NCI-H510A (cell line): ENCODE results near the gene CCDC183.

ENCODE experiments used
- DNase-seq: peaks from one replicate; lab custom pipeline; 2025; lab: John Stamatoyannopoulos, UW

The CCDC183 gene

DNA sequence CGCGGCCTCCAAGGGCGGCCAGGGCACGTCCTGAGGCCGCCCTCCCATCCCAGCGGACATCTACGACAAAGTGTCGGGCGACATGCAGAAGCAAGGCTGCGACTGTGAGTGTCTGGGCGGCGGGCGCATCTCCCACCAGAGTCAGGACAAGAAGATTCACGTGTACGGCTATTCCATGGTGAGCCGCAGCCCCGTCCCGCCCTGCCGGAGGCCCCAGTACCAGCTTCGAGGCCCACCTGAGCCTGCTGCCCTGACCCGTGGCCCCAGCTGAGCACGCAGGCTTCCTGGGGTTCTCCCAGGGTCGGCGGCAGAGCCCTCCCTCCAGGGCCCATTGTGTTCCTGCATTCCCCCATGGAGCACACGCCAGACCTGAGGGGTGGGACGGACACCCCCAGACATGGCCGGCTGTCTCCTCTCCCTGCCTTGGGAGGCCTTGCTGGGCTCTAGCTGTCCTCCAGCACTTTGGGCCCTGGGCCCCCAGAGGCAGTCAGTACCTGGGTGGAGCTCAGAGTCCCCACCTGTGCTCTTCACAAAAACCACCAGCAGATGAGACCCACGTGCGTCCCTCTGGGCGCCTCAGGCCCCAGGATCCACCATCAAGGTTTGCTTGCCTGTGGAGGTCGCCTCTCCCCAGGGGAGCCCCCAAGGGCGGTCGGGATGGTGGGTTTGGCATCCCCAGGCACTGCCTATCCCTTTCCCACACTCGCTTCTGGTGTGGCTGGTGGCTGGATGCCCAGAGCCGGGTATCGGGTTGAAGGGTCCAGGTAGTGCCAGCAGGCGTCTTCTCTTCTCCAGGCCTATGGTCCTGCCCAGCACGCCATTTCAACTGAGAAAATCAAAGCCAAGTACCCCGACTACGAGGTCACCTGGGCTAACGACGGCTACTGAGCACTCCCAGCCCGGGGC, 54.1 kb downstream of the CCDC183 start:
- DNase-seq: no peak

DNA sequence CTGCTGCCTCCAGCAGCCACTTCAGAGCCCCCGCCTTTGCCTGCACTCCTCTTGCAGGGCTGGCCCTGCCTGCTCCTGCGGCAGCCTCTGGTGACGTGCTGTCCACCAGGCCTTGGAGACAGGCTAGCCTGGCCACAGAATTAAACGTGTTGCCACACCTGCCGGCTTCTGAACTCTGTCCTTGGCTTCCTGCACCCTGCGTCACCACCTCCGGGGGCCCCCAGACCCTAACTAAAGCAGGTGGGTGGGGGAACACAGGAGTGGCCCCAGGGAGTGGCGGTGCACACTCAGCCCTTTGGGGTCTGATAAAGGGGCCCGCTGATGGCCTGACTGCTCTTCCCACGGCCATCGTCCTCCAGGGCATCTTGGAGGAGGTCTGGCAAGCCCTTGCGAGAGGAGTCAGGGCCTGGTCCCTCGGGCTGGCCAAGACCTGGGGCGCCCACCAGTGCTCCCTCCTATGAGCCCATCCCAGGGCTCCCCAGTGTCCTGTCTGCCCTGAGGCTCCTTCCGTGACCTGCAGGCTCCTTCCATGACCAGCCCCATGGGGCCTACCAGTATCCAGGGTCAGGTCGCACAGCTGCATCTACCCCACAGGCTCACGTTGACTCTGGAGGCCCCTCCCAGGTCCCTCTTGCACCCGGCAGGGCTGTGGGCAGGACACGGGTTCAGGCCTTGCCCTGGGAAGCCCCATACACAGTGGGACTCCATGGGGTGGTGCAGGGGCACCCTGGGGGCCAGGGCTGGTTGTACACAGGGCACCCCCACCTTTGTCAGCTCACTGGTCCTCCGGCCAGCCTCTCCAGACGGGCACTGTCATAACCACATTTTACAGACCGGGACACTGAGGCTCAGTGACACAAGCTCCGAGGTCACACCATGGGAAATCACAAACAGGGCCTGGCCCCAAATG, 55.0 kb downstream of the CCDC183 start:
- DNase-seq: no peak

DNA sequence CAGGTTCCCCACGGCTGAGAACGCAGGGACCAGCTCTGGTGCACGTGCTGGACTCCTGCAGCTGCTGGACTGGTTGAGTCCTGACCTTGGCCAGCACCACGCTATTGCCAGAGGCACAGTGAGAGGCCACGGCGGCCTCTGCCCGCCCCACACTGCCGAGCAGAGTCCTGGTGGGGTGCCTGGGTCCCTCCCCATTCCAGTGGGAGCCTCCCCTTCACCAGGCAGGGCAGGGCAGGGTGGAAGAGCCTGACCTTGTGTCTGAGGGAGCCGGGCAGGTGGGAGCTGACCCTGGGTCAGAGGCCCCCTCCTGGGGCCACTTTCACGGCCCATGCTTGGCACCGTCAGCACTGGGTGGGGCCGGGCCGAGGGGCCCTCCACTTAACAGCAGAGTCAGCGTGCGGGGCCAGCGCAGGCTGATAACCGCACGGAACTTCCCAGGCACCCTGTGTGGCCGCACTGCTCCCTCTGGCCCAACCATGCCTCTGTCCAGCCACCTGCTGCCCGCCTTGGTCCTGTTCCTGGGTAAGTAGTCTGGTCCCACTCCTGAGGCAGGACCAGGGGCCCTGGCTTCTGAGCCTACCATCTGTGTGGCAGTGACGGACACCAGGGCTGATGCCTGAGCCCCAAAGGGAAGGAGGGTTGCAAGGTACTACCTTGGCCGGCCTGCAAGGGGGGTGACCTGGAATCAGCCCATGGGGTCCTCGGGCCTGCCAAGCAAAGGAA, 56.0 kb downstream of the CCDC183 start, which contains the start of gene MAMDC4:
Gene MAMDC4 (plus strand): TSS at position 406 of the 723 bp plus-strand sequence. CDS start 71 bp downstream, at position 477.
- no peak for DNase-seq

DNA sequence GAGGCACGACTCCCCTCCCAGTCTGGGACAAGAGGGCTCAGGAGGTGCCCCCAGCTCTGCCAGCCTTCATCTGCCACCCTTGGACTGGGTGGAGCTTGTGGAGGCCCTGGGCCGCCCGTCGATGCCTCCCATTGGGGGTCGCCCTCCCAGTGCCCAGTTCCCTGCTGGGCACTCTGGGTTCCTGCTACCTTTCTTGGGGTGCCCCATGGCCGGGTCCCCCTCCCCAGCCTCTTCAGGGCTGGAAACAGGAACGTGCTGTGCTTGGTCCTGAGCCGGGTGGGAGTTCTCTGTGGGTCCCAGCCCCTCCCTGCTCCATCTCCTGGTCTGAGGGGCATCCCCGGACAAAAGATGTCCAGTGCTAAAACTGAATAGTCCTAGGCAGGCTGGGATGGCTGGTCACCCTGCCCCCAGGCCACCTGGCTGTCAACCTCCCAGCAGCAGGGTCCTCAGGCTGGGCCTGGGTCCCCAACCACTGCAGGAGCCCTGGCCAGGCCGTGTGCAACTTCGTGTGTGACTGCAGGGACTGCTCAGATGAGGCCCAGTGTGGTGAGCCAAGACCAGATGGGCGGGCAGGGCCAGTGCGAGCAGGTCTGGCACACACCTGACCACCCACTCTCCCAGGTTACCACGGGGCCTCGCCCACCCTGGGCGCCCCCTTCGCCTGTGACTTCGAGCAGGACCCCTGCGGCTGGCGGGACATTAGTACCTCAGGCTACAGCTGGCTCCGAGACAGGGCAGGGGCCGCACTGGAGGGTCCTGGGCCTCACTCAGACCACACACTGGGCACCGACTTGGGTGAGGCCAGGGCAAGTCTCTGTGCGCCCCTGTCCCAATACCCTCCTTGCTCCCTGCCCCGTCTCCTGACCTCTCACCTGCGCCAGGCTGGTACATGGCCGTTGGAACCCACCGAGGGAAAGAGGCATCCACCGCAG, 56.8 kb downstream of the CCDC183 start:
- no peak for DNase-seq

DNA sequence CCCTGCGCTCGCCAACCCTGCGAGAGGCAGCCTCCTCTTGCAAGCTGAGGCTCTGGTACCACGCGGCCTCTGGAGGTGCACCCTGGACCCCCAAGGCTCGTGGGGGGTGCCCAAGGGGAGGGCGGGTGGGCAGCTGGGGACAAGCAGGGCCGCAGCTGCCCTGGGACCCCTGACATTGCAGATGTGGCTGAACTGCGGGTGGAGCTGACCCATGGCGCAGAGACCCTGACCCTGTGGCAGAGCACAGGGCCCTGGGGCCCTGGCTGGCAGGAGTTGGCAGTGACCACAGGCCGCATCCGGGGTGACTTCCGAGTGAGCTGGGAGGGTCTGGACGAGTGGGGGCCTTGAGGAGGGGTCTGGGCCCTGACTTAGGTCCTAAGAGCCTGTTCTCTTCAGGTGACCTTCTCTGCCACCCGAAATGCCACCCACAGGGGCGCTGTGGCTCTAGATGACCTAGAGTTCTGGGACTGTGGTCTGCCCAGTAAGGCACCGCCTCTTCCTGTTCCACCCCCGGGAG, 57.5 kb downstream of the CCDC183 start:
- no peak for DNase-seq

DNA sequence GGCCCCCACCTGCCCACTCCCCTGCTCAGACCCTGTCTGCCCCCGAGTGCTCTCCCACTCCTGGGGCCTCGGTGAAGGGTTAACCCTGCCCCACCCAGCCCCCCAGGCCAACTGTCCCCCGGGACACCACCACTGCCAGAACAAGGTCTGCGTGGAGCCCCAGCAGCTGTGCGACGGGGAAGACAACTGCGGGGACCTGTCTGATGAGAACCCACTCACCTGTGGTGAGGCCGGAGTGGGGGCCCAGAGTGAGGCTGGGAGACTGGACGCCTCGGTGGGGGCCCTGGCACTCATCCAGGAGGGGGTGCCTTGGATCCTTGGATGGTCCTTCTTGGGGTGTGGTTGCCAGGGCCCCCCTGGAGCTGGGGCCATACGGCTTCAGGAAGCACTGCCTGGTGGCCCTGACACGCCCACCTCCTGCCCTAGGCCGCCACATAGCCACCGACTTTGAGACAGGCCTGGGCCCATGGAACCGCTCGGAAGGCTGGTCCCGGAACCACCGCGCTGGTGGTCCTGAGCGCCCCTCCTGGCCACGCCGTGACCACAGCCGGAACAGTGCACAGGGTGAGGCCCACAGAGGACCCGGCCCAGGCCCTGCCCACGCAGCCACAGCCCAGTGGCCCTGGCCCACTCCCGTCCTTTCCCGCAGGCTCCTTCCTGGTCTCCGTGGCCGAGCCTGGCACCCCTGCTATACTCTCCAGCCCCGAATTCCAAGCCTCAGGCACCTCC, 58.1 kb downstream of the CCDC183 start:
- no peak for DNase-seq

DNA sequence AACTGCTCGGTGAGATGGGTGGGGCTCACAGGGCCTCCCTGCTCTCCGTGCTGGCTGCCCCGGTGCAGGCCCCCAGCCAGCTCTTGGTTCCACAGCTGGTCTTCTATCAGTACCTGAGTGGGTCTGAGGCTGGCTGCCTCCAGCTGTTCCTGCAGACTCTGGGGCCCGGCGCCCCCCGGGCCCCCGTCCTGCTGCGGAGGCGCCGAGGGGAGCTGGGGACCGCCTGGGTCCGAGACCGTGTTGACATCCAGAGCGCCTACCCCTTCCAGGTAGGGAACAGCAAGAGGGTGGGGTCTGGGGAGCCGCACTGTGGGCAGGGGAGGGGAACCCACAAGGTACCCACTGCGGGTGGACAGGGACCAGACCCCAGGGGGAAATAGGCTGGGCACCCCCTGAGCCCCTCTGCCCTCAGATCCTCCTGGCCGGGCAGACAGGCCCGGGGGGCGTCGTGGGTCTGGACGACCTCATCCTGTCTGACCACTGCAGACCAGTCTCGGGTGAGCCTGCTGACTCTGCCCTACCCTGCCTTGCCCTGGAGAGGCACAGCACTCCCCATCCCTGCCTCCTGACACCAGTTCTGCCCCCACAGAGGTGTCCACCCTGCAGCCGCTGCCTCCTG, 58.8 kb downstream of the CCDC183 start:
- DNase-seq: no peak

DNA sequence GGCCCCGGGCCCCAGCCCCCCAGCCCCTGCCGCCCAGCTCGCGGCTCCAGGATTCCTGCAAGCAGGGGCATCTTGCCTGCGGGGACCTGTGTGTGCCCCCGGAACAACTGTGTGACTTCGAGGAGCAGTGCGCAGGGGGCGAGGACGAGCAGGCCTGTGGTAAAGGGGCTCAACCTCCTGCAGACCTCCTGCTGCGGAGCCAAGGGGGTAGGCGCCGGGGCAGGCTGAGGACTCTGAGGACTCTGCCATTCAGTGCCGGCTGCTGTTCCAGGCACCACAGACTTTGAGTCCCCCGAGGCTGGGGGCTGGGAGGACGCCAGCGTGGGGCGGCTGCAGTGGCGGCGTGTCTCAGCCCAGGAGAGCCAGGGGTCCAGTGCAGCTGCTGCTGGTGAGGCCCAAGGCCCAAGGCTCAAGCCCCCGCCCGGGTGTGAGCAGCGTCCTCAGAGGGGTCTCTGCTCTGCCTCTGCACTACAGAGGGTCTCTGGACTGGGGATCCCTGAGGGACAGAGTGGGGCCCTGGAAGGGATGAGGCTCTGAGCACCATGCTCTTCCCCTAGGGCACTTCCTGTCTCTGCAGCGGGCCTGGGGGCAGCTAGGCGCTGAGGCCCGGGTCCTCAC, 59.4 kb downstream of the CCDC183 start:
- DNase-seq: no peak

DNA sequence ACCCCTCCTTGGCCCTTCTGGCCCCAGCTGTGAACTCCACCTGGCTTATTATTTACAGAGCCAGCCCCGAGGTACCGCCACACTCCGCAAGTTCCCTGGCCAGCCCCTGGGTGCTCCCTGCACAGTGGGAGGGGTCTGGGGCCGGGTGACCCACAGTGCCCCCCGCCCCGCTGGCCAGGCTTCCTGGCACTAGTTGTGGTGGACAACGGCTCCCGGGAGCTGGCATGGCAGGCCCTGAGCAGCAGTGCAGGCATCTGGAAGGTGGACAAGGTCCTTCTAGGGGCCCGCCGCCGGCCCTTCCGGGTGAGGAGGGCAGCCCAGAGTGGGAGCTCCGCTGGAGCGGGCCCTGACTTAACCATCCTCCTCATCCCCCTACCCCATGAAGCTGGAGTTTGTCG, 59.9 kb downstream of the CCDC183 start:
- DNase-seq: no peak

DNA sequence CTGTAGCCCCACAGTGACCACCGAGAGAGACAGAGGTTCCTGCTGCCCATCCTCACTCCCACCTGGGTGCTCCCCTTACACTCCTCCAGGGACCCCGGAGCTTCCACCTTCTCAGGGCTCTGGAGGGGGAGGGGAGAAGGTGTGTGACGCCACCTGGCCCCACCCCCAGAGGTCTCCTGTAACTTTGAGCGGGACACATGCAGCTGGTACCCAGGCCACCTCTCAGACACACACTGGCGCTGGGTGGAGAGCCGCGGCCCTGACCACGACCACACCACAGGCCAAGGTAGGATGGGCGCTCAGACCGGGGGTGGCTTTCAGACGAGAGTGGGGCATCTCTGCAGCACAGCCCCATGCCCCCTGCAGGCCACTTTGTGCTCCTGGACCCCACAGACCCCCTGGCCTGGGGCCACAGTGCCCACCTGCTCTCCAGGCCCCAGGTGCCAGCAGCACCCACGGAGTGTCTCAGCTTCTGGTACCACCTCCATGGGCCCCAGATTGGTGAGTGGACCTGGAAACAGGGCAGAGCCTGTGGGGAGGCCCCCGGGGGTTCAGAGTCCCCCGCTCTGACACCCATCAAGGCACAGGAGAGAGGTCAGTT, 60.5 kb downstream of the CCDC183 start:
- no peak for DNase-seq

DNA sequence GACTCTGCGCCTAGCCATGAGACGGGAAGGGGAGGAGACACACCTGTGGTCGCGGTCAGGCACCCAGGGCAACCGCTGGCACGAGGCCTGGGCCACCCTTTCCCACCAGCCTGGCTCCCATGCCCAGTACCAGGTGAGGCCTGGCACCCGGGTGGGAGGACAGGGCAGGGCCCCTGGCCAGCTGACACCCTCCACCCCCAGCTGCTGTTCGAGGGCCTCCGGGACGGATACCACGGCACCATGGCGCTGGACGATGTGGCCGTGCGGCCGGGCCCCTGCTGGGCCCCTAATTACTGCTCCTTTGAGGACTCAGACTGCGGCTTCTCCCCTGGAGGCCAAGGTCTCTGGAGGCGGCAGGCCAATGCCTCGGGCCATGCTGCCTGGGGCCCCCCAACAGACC, 61.0 kb downstream of the CCDC183 start:
- DNase-seq: no peak
